ENCODE measurements around the gene CYTH2. TPM values are rescaled to one million over a fixed set of nuclear protein-coding genes. Genes with fewer than 3 reads are reported as not detected.

Gene CYTH2
- total RNA-seq = 71.0 TPM

DNA sequence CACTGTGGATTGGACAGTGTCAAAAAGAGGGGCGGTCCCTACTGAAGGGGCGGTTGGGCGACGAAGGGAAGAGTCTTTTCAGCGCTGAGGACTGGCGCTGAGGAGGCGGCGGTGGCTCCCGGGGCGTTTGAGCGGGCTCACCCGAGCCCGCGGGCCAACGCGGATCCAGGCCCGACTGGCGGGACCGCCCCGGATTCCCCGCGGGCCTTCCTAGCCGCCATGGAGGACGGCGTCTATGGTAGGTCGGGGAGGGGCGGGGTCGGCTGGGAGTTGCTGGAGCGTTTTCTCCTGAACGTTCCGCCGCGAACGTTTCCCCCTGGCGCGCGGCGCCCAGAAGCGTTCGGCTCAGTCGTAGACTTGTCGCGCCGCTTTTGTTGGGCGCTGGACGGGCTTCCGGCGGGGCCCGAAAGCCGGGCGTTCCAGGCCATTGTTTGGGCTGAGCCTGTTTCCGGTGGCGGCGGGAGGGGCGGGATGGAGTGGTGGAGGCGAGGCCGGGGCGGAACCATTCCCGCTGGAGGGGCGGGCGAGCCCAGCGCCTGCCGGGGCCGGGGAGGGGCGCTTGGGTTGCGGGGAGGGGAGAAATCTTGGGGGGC lies at the start of gene CYTH2:
TSS of gene CYTH2 (plus strand) at position 81 of the 593 bp plus-strand sequence. CDS start at position 220, 139 bp downstream.
- peak; percentile 76 for DNase-seq

DNA sequence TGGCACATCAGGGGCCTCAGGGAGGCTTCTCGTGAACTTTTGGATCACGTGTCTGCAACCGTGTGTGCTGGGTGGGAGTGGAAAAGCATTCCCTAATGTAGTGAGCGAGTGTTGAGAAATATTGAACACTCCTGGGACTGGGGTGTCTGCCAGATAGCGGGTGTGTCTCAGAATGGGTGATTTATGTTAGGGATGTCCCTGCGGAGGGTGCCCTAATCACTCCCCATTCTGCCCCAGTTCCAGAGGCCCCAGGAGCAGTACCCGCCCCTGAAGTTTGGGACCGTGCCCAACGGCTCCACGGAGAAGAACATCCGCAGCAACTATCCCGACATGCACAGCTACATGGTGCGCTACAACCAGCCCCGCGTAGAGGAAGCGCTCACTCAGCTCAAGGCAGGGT lies 47.6 kb upstream of the CYTH2 start:
- DNase-seq = no peak

DNA sequence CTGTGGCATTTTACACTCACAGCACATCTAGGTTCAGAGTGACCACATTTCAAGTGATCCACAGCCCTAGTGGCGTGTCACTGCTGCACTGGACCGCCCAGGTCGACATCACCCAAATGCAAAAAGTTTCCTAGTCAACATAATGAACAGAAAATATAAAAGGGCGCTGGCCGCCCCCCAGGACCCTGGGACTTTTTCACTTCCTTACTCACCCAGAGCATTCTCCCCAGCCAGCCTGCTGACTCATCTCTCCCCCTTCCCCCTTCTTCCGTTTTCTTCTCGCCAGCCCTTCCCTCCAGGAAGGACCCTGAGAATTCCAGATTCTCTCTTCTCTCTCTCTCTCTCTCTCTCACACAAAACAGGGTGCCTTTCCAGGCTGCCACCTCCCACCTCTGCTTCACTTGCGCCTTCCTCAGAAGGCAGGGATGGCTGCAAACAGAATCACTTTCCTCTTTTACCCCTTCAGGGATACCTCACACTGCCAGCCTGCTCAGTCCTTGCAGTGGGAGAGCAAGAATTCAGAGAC lies 44.4 kb upstream of the CYTH2 start:
- no peak for DNase-seq

- DNase-seq = no peak
These were observed 40.5 kb upstream of the CYTH2 start for GRCh38 chr19:48428670-48429069.

DNA sequence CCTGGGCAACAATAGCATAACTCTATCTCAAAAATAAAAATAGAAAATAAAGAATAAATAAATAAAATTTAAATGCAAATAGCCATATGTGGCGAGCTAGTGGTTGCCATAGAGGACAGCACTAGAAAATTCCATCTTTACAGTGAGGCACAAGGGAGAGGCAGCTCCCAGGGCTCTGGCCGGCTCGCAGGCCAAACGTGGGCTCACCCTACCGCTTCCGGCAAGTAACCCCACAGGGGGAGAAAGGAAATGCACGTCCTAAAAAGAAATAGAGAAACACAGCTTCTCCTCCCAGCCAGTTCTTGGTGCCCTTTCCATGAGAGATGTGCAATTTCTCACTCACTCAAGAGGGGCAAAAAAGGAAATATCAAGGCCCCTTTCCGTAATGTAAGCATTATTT lies 35.8 kb upstream of the CYTH2 start:
- DNase-seq = no peak

DNA sequence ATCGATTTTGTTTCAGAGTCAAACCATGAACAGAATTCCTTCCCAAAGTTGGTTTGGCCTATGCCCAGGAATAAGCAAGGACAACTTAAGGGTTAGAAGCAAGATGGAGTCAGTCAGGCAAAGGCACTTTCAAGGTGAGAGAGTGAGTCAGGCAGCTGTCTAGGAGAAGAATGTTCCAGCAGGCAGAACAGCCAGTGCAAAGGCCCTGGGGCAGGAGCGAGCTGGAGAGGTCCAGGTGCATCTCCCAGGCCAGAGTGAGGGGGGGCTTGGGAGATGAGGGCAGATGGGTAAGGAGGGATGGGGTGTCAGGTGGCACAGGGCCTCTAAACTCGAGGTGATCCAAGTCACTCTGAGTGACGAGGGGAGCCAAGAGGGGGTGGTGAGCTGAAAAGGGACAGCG lies 32.6 kb upstream of the CYTH2 start:
- no peak for DNase-seq

DNA sequence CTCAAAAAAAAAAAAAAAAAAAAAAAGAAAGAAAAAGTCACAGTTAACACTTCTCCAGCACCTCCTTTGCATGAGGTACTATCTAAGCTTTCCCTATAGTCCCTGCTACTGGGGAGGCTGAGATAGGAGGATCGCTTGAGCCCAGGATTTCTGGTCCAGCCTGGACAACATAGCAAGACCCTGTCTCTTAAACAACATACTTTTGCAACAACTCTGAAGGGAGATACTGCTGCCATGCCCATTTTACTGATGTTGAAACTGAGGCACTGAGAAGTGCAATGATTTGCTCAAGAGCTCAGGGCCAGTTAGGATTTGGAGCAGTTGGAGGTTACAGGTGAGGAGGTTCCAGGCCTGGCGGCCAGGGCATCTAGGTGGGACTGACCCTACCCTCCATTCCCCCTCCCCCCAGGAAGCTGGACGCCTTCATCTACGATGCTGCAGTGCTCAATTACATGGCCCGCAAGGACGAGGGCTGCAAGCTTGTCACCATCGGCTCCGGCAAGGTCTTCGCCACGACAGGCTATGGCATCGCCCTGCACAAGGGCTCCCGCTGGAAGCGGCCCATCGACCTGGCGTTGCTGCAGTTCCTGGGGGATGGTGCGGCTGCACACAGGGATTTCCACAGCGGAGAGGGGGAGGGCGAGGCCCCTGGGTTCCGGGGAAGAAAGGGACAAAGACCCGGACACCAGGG lies 27.7 kb upstream of the CYTH2 start:
- DNase-seq = no peak

GRCh38 chr19:48442116-48443035 lies 26.8 kb upstream of the CYTH2 start:
- no peak for DNase-seq

GRCh38 chr19:48443256-48443655 lies 25.9 kb upstream of the CYTH2 start:
- DNase-seq = no peak

- DNase-seq = no peak
These were observed 25.4 kb upstream of the CYTH2 start for GRCh38 chr19:48443731-48444128.

GRCh38 chr19:48444129-48444935 lies 24.8 kb upstream of the CYTH2 start:
- no peak for DNase-seq

- DNase-seq = no peak
These were observed 24.3 kb upstream of the CYTH2 start for GRCh38 chr19:48444936-48445200.

DNA sequence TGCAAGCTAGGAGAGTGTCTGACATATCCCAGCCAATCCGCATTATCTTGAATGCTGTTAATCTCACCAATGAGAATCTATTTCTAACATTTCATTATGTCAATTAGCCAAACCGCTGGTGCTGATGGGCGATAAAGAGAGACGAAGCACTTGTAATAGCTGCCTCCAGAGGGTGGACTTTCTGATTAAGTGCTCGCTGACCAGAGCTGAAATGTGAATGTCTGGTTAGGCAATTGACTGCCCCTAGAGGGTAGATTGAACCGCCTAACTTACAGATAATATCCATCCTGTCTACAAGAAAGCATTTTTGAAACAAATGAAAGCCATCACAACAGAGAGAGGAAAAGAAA lies 23.9 kb upstream of the CYTH2 start:
- DNase-seq = no peak

GRCh38 chr19:48445606-48446481 lies 23.3 kb upstream of the CYTH2 start, which contains the start of gene GRWD1:
GRWD1 (plus strand) TSS chr19:48445983; CDS start chr19:48446006, 23 bp downstream.
- DNase-seq = peak; percentile 83

GRCh38 chr19:48446579-48446978 lies 22.6 kb upstream of the CYTH2 start:
- no peak for DNase-seq

GRCh38 chr19:48448563-48448962 lies 20.6 kb upstream of the CYTH2 start:
- DNase-seq = no peak

GRCh38 chr19:48450441-48450840 lies 18.7 kb upstream of the CYTH2 start:
- DNase-seq = no peak

GRCh38 chr19:48450863-48451262 lies 18.3 kb upstream of the CYTH2 start:
- no peak for DNase-seq

- DNase-seq = no peak
These were observed 17.5 kb upstream of the CYTH2 start for GRCh38 chr19:48451624-48452023.

DNA sequence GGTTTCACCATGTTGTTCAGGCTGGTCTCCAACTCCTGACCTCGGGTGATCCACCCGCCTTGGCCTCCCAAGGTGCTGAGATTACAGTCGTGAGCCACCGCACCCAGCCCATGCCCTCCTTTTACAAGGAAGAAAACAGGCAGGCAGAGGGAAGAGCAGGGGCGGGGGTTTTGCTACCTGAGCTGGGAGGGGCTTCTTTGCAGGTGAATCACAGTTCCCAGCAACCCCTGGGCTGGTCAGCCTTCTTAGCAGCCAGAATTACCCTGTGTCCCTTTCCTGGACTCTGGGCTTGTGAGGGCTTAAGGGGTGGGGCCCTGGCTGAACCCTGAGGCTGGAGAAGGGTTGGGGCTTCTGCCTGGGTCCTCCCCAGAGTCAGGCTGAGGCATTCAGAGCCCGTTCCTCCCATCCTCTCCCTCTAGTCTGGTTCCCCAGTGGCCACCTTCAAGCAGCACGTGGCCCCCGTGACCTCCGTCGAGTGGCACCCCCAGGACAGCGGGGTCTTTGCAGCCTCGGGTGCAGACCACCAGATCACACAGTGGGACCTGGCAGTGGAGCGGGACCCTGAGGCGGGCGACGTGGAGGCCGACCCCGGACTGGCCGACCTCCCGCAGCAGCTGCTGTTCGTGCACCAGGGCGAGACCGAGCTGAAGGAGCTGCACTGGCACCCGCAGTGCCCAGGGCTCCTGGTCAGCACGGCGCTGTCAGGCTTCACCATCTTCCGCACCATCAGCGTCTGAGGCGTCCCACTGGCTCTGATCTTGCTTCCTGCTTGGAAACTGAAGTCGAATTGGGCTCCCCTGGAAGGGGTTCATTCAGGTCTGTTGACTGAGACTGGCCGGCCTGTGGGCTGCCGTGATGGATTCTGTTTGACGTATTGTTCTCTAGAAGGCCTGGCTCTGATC lies 16.6 kb upstream of the CYTH2 start:
- no peak for DNase-seq

All from occipital lobe (tissue), 2 donors.